Measurements from ENCODE around the gene NLRP9.
"Not testable (repeated sequence)": the region's sequence is repeated elsewhere in the genome, so short reads cannot be mapped to it uniquely, and the experiment has no call there.

- not testable (repeated sequence) for TF ChIP-seq CTCF, EP300, POLR2A, POLR2AphosphoS5 (IDR thresholded peaks at IDR 0.05)
Measured at GRCh38 chr19:55768818-55769217, 30.6 kb upstream of the NLRP9 start, which contains the start of gene RFPL4AL1.

All from stomach (tissue), 4 donors.